Measurements from ENCODE around the gene FDPS. TPM values are rescaled to one million over a fixed set of nuclear protein-coding genes. Genes with fewer than 3 reads are reported as not detected.
"Not testable (repeated sequence)": the region's sequence is repeated elsewhere in the genome, so short reads cannot be mapped to it uniquely, and the experiment has no call there.

FDPS gene
- total and polyA plus RNA-seq, 7 donors, result 46.2 to 85.2 (median 53.7) TPM

GRCh38 chr1:155284476-155284875, 24.2 kb upstream of the FDPS start:
- ATAC-seq, result no peak
- TF ChIP-seq CTCF (IDR thresholded peaks at IDR 0.05), result no peak
- Histone ChIP-seq H3K4me3 (no peak overlapping the region), H3K9me3 (no peaks in the 10 kb centered on the region), H3K27ac (no peak overlapping the region), H3K36me3 (ENCODE audit: insufficient read depth in 1 of 2, low read depth in 1 of 2) (no peaks in the 10 kb centered on the region), H3K4me1 (no peaks in the 10 kb centered on the region), H3K27me3 (ENCODE audit: insufficient read depth in 3 of 3, low read length in 2 of 3) (no peaks in the 10 kb centered on the region)
- no peak for DNase-seq
- WGBS, 3 donors, result 85 to 92% (median 90%) methylated on average over 12 of the region's 12 CpGs
- intact Hi-C loops (cut with DNase I), result no loop called here

GRCh38 chr1:155285063-155285462, 23.6 kb upstream of the FDPS start:
- no peak for ATAC-seq
- 90 to 94% (median 91%) methylated on average over 14 of the region's 14 CpGs for WGBS, 3 donors
- Histone ChIP-seq H3K4me1 (no peaks in the 10 kb centered on the region), H3K27me3 (ENCODE audit: insufficient read depth in 3 of 3, low read length in 2 of 3) (no peaks in the 10 kb centered on the region), H3K4me3 (no peak overlapping the region), H3K36me3 (ENCODE audit: insufficient read depth in 1 of 2, low read depth in 1 of 2) (no peaks in the 10 kb centered on the region), H3K9me3 (no peaks in the 10 kb centered on the region), H3K27ac (no peak overlapping the region)
- no peak for TF ChIP-seq CTCF (IDR thresholded peaks at IDR 0.05)
- intact Hi-C loops (cut with DNase I), result no loop called here
- DNase-seq, result no peak

DNA sequence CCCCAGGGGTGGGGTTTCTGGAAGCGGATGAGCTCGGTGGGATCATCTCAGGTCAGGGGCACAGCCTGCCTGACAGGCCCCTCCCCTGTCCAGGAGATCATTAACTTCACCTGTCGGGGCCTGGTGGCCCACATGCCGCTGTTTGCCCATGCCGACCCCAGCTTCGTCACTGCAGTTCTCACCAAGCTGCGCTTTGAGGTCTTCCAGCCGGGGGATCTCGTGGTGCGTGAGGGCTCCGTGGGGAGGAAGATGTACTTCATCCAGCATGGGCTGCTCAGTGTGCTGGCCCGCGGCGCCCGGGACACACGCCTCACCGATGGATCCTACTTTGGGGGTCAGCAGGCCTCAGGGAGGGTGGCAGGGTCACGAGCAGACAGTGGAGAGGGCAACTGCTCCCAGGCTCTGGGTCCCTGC, 23.0 kb upstream of the FDPS start:
- H3K36me3 ChIP-seq (ENCODE audit: insufficient read depth in 1 of 2, low read depth in 1 of 2), result no peaks in the 10 kb centered on the region
- H3K4me1 ChIP-seq, result no peaks in the 10 kb centered on the region
- DNase-seq (no peak), ATAC-seq (no peak)
- TF ChIP-seq CTCF (IDR thresholded peaks at IDR 0.05), result no peak
- no peak overlapping the region for H3K4me3 ChIP-seq
- intact Hi-C loops (cut with DNase I), result no loop called here
- no peak overlapping the region for H3K27ac ChIP-seq
- no peaks in the 10 kb centered on the region for H3K9me3 ChIP-seq
- H3K27me3 ChIP-seq (ENCODE audit: insufficient read depth in 3 of 3, low read length in 2 of 3), result no peaks in the 10 kb centered on the region
- WGBS, 3 donors, result 92 to 95% (median 94%) methylated on average over 18 of the region's 18 CpGs

- Histone ChIP-seq H3K9me3 (no peaks in the 10 kb centered on the region), H3K36me3 (ENCODE audit: insufficient read depth in 1 of 2, low read depth in 1 of 2) (no peaks in the 10 kb centered on the region), H3K4me3 (no peak overlapping the region), H3K27me3 (ENCODE audit: insufficient read depth in 3 of 3, low read length in 2 of 3) (no peaks in the 10 kb centered on the region), H3K4me1 (no peaks in the 10 kb centered on the region), H3K27ac (no peak overlapping the region)
- intact Hi-C loops (cut with DNase I), result no loop called here
- DNase-seq (no peak), ATAC-seq (no peak)
- no peak for TF ChIP-seq CTCF (IDR thresholded peaks at IDR 0.05)
- 92 to 98% (median 94%) methylated on average over 2 of the region's 2 CpGs for WGBS, 3 donors
Observed at GRCh38 chr1:155286544-155286943, 22.1 kb upstream of the FDPS start.

DNA sequence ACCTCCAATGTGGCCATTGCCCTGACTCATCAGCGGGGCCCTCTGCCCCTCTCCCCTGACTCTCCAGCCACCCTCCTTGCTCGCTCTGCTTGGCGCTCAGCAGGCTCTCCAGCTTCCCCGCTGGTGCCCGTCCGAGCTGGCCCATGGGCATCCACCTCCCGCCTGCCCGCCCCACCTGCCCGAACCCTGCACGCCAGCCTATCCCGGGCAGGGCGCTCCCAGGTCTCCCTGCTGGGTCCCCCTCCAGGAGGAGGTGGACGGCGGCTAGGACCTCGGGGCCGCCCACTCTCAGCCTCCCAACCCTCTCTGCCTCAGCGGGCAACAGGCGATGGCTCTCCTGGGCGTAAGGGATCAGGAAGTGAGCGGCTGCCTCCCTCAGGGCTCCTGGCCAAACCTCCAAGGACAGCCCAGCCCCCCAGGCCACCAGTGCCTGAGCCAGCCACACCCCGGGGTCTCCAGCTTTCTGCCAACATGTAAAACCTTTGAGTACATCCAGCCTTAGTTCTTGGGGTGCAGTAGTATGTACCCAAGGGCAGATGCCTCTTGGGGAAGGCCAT, 20.6 kb upstream of the FDPS start:
- H3K4me3 ChIP-seq, result no peak overlapping the region
- H3K36me3 ChIP-seq (ENCODE audit: insufficient read depth in 1 of 2, low read depth in 1 of 2), result no peaks in the 10 kb centered on the region
- no peak for TF ChIP-seq CTCF (IDR thresholded peaks at IDR 0.05)
- no peaks in the 10 kb centered on the region for H3K4me1 ChIP-seq
- H3K27ac ChIP-seq, result no peak overlapping the region
- DNase-seq (no peak), ATAC-seq (no peak)
- intact Hi-C loops (cut with DNase I), result no loop called here
- no peaks in the 10 kb centered on the region for H3K9me3 ChIP-seq
- WGBS, 3 donors, result 86 to 93% (median 90%) methylated on average over 20 to 21 of the region's 21 CpGs
- no peaks in the 10 kb centered on the region for H3K27me3 ChIP-seq (ENCODE audit: insufficient read depth in 3 of 3, low read length in 2 of 3)

- intact Hi-C loops (cut with DNase I); H3K4me1 ChIP-seq; ATAC-seq; H3K9me3 ChIP-seq; H3K4me3 ChIP-seq; DNase-seq; H3K36me3 ChIP-seq (ENCODE audit: insufficient read depth in 1 of 2, low read depth in 1 of 2); H3K27ac ChIP-seq: not testable (repeated sequence)
- WGBS, 3 donors, result 75 to 76% (median 75%) methylated on average over 10 of the region's 10 CpGs
- H3K27me3 ChIP-seq (ENCODE audit: insufficient read depth in 3 of 3, low read length in 2 of 3), result peaks cover 0 to 19% (median 5%) of the 10 kb centered on the region in 3 donors
Observed at GRCh38 chr1:155291006-155291405, 17.7 kb upstream of the FDPS start.

All from psoas muscle (tissue), 8 donors.